ENCODE data around the gene ZDHHC11B.
"Not testable (repeated sequence)": the region's sequence is repeated elsewhere in the genome, so short reads cannot be mapped to it uniquely, and the experiment has no call there.

Gene ZDHHC11B

GRCh38 chr5:679166-679895 is 105.2 kb downstream of the ZDHHC11B start:
- not testable (repeated sequence) for H3K9ac ChIP-seq (ENCODE audit: low read depth, low read length); H3K36me3 ChIP-seq (ENCODE audit: control insufficient read depth, insufficient read depth, low read length); H3K4me1 ChIP-seq (ENCODE audit: control insufficient read depth, insufficient read depth, low read length); H3K9me3 ChIP-seq (ENCODE audit: control insufficient read depth, insufficient read depth, low read length); H3K4me3 ChIP-seq (ENCODE audit: low read depth, low read length); H3K27ac ChIP-seq (ENCODE audit: low read depth, low read length)
- peaks cover 21% of the 10 kb centered on the region; the same call in 1 of the 2 replicates for H3K27me3 ChIP-seq (ENCODE audit: control insufficient read depth, insufficient read depth, low read length)

GRCh38 chr5:678521-678920 is 106.0 kb downstream of the ZDHHC11B start:
- not testable (repeated sequence) for H3K36me3 ChIP-seq (ENCODE audit: control insufficient read depth, insufficient read depth, low read length); H3K9me3 ChIP-seq (ENCODE audit: control insufficient read depth, insufficient read depth, low read length); H3K9ac ChIP-seq (ENCODE audit: low read depth, low read length); H3K27ac ChIP-seq (ENCODE audit: low read depth, low read length); H3K4me1 ChIP-seq (ENCODE audit: control insufficient read depth, insufficient read depth, low read length); H3K4me3 ChIP-seq (ENCODE audit: low read depth, low read length)
- peaks cover 25% of the 10 kb centered on the region; the same call in 1 of the 2 replicates for H3K27me3 ChIP-seq (ENCODE audit: control insufficient read depth, insufficient read depth, low read length)

GRCh38 chr5:677131-678101 is 107.1 kb downstream of the ZDHHC11B start:
- Histone ChIP-seq H3K9ac (ENCODE audit: low read depth, low read length) (no peak overlapping the region), H3K4me3 (ENCODE audit: low read depth, low read length) (no peak overlapping the region), H3K4me1 (ENCODE audit: control insufficient read depth, insufficient read depth, low read length) (0 out of 2 replicates have a peak, but pooled peaks cover 5% of the 10 kb centered on the region), H3K9me3 (ENCODE audit: control insufficient read depth, insufficient read depth, low read length) (no peaks in the 10 kb centered on the region), H3K36me3 (ENCODE audit: control insufficient read depth, insufficient read depth, low read length) (no peaks in the 10 kb centered on the region), H3K27me3 (ENCODE audit: control insufficient read depth, insufficient read depth, low read length) (peaks cover 25% of the 10 kb centered on the region; the same call in 1 of the 2 replicates), H3K27ac (ENCODE audit: low read depth, low read length) (no peak overlapping the region)

GRCh38 chr5:676699-677076 is 107.8 kb downstream of the ZDHHC11B start:
- Histone ChIP-seq H3K4me3 (ENCODE audit: low read depth, low read length) (no peak overlapping the region), H3K27me3 (ENCODE audit: control insufficient read depth, insufficient read depth, low read length) (peaks cover 25% of the 10 kb centered on the region; the same call in 1 of the 2 replicates), H3K9ac (ENCODE audit: low read depth, low read length) (no peak overlapping the region), H3K27ac (ENCODE audit: low read depth, low read length) (no peak overlapping the region), H3K4me1 (ENCODE audit: control insufficient read depth, insufficient read depth, low read length) (0 out of 2 replicates have a peak, but pooled peaks cover 7% of the 10 kb centered on the region), H3K9me3 (ENCODE audit: control insufficient read depth, insufficient read depth, low read length) (no peaks in the 10 kb centered on the region), H3K36me3 (ENCODE audit: control insufficient read depth, insufficient read depth, low read length) (no peaks in the 10 kb centered on the region)

- H3K36me3 ChIP-seq (ENCODE audit: control insufficient read depth, insufficient read depth, low read length): no peaks in the 10 kb centered on the region
- peaks cover 25% of the 10 kb centered on the region; the same call in 1 of the 2 replicates for H3K27me3 ChIP-seq (ENCODE audit: control insufficient read depth, insufficient read depth, low read length)
- H3K27ac ChIP-seq (ENCODE audit: low read depth, low read length): no peak overlapping the region
- H3K4me3 ChIP-seq (ENCODE audit: low read depth, low read length): no peak overlapping the region
- H3K4me1 ChIP-seq (ENCODE audit: control insufficient read depth, insufficient read depth, low read length): 0 out of 2 replicates have a peak, but pooled peaks cover 9% of the 10 kb centered on the region
- no peaks in the 10 kb centered on the region for H3K9me3 ChIP-seq (ENCODE audit: control insufficient read depth, insufficient read depth, low read length)
- no peak overlapping the region for H3K9ac ChIP-seq (ENCODE audit: low read depth, low read length)
Observed at GRCh38 chr5:675871-676698, 108.4 kb downstream of the ZDHHC11B start.

GRCh38 chr5:675111-675870 is 109.2 kb downstream of the ZDHHC11B start:
- Histone ChIP-seq H3K27me3 (ENCODE audit: control insufficient read depth, insufficient read depth, low read length) (peaks cover 25% of the 10 kb centered on the region; the same call in 1 of the 2 replicates), H3K36me3 (ENCODE audit: control insufficient read depth, insufficient read depth, low read length) (no peaks in the 10 kb centered on the region), H3K4me3 (ENCODE audit: low read depth, low read length) (no peak overlapping the region)

GRCh38 chr5:674630-675011 is 109.9 kb downstream of the ZDHHC11B start:
- H3K36me3 ChIP-seq (ENCODE audit: control insufficient read depth, insufficient read depth, low read length): no peaks in the 10 kb centered on the region
- H3K9me3 ChIP-seq (ENCODE audit: control insufficient read depth, insufficient read depth, low read length): no peaks in the 10 kb centered on the region
- no peak overlapping the region for H3K27ac ChIP-seq (ENCODE audit: low read depth, low read length)
- no peak overlapping the region for H3K4me3 ChIP-seq (ENCODE audit: low read depth, low read length)
- no peak overlapping the region for H3K9ac ChIP-seq (ENCODE audit: low read depth, low read length)
- H3K4me1 ChIP-seq (ENCODE audit: control insufficient read depth, insufficient read depth, low read length): 0 out of 2 replicates have a peak, but pooled peaks cover 9% of the 10 kb centered on the region
- peaks cover 25% of the 10 kb centered on the region; the same call in 1 of the 2 replicates for H3K27me3 ChIP-seq (ENCODE audit: control insufficient read depth, insufficient read depth, low read length)

More at GRCh38 chr5:675111-675870, 109.2 kb downstream of the ZDHHC11B start:
- Histone ChIP-seq H3K27ac (ENCODE audit: low read depth, low read length) (no peak overlapping the region), H3K9ac (ENCODE audit: low read depth, low read length) (no peak overlapping the region), H3K9me3 (ENCODE audit: control insufficient read depth, insufficient read depth, low read length) (no peaks in the 10 kb centered on the region), H3K4me1 (ENCODE audit: control insufficient read depth, insufficient read depth, low read length) (0 out of 2 replicates have a peak, but pooled peaks cover 9% of the 10 kb centered on the region)

GRCh38 chr5:673831-674629 is 110.5 kb downstream of the ZDHHC11B start:
- Histone ChIP-seq H3K4me3 (ENCODE audit: low read depth, low read length) (no peak overlapping the region), H3K36me3 (ENCODE audit: control insufficient read depth, insufficient read depth, low read length) (no peaks in the 10 kb centered on the region), H3K4me1 (ENCODE audit: control insufficient read depth, insufficient read depth, low read length) (0 out of 2 replicates have a peak, but pooled peaks cover 9% of the 10 kb centered on the region), H3K27me3 (ENCODE audit: control insufficient read depth, insufficient read depth, low read length) (peaks cover 25% of the 10 kb centered on the region; the same call in 1 of the 2 replicates), H3K27ac (ENCODE audit: low read depth, low read length) (no peak overlapping the region), H3K9ac (ENCODE audit: low read depth, low read length) (no peak overlapping the region), H3K9me3 (ENCODE audit: control insufficient read depth, insufficient read depth, low read length) (no peaks in the 10 kb centered on the region)

- H3K4me3 ChIP-seq (ENCODE audit: low read depth, low read length): no peak overlapping the region
- peaks cover 7% of the 10 kb centered on the region; the same call in 1 of the 2 replicates for H3K36me3 ChIP-seq (ENCODE audit: control insufficient read depth, insufficient read depth, low read length)
- no peaks in the 10 kb centered on the region for H3K9me3 ChIP-seq (ENCODE audit: control insufficient read depth, insufficient read depth, low read length)
- peak overlapping the region; percentile 35 for H3K27ac ChIP-seq (ENCODE audit: low read depth, low read length)
- H3K4me1 ChIP-seq (ENCODE audit: control insufficient read depth, insufficient read depth, low read length): 0 out of 2 replicates have a peak, but pooled peaks cover 12% of the 10 kb centered on the region
- H3K27me3 ChIP-seq (ENCODE audit: control insufficient read depth, insufficient read depth, low read length): peaks cover 25% of the 10 kb centered on the region; the same call in 1 of the 2 replicates
- H3K9ac ChIP-seq (ENCODE audit: low read depth, low read length): no peak overlapping the region; the same call in 1 of the 2 replicates
Observed at GRCh38 chr5:673161-673830, 111.2 kb downstream of the ZDHHC11B start.
